Activated T-helper 1 cell treated with anti-CD3 and anti-CD28 coated beads, Interleukin-2, amount 50 U/mL, for 16 hours (primary cell): ENCODE results near the gene ZNF57.
"Not testable (repeated sequence)": the region's sequence is repeated elsewhere in the genome, so short reads cannot be mapped to it uniquely, and the experiment has no call there.

Experiments used
- DNase-seq, 2 donors: peaks; one replicate each; pipeline ENCODE4 v3.0.0-alpha.2; 2020; ENCODE audit warnings: low read depth in 1 of 2, low spot score in 1 of 2

ZNF57 gene

DNA sequence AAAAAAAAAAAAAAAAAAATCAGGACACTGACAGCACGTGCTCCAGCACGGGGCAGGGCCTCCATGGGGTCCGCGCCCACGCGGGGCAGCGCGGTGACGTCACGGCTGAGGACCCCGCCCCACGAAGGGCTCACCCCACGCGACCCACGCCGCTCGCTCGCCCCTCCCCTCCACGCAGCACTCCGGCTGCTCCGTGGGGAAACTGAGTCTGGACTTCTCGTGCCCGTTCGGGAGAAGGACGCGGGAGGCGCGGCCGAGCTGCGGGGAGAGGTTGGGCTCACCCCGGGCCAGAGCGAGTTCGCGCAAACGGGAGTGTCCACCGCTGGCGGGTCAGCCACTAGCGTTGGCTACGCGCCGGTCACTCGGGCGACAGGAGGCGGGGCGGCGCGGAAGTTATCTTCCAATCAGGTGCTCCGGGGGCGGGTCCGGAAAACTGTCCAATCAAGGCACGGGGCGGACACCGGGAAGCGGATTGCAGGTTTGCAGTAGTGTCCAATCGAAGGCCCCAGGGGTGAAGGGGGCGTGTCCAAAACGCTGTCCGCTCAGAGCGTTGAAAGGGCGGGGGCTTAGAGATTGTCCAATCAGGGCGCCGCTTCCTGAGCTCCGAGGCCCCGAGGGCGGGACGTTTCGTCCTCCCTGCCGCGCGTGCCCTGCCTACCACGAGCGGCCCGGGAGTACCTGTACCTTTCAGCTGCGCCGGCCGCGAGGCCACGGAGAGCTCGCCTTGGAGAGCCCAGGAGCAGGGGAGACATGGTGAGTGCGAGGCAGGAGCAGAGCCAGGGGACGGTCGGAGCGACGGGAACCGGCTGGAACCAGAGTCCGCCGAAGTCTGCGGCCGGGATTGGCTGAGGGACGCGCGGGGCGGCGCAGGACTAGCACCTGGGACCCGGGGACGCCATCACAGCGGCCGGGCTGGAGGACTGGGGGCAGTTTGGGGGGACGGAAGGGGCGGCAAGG lies at the start of gene ZNF57:
ZNF57 (plus strand) TSS at position 633 of the 957 bp plus-strand sequence; CDS start at position 751, 118 bp downstream.
- peak; percentile 92 to 96 for DNase-seq

DNA sequence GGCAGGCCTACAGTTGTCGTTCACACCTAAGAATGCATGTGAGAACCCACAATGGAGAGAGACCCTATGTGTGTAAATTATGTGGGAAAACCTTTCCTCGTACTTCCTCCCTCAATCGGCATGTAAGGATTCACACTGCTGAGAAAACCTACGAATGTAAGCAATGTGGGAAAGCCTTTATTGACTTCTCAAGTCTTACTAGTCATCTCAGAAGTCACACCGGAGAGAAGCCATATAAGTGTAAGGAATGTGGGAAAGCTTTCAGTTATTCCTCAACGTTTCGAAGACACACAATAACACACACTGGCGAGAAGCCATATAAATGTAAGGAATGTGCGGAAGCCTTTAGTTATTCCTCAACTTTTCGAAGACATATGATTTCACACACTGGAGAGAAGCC lies 48.1 kb upstream of the ZNF57 start:
- DNase-seq = no peak

DNA sequence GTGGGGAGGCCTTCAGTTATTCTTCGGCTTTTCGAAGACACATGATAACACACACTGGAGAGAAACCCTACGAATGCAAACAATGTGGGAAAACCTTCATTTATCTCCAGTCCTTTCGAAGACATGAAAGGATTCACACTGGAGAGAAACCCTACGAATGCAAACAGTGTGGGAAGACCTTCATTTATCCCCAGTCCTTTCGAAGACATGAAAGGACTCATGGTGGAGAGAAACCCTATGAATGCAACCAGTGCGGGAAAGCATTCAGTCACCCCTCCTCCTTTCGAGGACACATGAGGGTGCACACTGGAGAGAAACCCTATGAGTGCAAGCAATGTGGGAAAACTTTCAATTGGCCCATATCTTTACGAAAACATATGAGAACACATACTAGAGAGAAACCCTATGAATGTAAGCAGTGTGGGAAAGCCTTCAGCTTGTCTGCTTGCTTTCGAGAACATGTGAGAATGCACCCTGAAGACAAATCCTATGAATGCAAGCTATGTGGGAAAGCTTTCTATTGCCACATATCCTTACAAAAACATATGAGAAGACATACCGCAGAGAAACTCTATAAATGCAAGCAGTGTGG lies 47.6 kb upstream of the ZNF57 start:
- DNase-seq = no peak

DNA sequence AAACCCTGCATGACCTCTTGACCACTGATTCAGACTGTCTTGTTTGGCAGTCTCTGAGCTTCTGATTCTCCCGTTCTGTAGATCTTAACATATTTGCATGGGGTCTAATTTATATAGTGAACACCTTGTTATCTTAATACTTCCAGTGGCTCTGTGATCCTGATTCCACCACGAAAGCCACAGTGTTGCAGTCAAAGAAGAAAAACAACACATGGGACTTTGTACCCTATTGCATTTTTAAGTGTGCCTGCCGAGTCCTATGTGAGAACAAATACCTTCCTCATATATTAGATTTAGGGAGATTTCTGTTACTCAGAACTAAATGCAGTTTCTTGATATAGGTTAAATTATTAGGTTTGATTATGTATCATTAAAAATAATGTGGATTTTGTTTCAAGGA lies 45.9 kb upstream of the ZNF57 start:
- DNase-seq = no peak

DNA sequence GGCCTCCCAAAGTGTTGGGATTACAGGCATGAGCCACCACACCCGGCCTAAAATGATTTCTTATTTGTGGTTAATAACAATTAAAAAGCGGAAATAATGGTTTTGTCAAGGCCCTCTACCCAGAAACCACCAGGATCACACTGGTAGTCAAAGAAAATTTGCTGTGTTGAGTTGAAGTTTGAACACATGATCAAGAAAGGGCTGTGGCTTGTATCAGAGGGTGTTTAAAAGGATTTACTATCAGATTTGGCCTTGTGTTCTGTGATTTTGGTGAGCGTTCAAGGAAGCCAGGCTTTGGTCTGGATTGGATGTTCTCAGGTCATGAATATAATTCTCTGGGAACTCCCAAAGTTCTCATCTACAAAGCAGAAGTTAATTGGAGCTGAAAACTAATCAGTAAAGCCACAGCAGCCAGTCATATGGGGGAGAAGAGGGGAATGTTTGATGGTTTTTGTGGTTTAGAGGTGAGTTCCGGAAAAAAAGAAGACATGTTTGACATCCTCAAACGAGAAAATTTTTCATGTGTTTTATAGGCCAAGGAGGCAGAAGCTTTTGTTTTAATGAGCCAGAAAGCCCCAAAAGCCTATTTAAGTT lies 44.2 kb upstream of the ZNF57 start:
- no peak for DNase-seq

DNA sequence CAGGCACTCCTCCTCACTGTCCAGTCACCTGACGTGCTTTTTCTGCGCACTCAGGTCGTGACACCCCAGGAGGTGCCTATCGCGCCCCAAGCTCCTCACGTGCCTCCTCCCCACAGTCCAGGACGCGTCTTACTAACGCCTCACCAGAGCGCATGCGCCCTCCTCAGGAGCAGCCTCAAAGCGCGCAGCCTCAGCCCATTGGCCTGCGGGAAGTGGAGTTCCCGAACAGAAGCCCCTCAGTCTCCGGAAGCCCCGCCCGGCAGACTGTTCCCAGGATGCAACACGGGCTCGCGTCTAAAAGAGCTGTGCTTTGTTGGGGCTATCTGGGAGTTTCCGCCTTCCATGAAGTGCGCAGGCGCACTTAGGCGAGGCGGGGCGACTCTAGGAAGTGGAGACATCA lies 41.9 kb upstream of the ZNF57 start:
- no peak for DNase-seq

DNA sequence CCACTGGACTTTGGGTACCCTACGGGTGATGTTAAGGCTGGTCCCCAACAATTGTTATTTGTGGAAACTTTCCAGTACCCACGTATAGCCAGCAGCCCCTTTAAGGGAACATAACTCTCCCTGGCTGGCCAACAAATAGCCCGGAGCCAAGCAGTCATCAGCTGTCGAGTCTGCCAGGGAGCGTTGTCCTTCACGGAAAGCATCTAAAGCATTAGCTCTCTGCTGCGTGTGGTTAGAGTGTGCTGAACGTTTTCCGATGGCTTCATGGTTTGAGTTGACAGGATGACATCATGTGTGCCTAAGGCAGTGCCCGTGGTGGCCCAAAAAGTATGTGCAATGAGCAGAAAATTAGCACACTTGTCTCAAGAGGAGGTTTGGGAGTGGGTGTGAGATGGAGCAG lies 36.9 kb upstream of the ZNF57 start:
- no peak for DNase-seq

DNA sequence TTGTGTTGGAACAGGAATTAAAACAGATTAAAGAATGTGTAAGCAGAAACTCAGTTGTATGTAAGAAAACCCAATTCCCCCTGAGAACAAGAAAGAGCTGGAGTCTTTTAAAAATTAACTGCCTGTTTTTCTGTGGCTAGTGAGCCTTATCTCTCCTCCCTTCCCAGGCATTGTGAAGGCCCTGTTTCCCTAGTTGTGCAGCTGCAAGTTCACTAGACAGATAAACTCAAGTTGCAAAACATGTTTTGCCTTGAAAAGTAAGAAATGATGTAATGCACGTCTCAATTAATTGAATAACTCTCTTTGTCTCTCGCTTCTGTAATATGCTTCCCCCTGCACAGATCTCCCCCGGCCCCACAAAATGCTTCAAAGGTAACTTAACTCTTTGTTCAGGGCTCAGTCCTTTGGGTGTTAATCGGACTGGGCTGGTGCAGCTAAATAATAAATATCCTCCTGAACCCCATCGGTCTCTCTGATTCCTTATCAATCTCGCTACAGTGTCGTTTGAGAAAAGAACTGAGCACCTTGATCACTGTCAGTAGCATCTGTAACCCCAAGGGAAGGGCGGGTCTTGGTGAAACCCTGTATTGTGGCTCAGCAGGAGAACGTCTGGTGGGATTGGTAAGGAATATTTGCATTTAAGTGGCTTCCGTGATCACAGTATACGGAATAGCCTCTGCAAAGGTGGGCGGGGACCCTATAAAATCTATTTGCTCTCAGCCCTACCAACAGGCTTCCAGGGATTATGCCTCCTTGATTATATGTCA lies 35.2 kb upstream of the ZNF57 start:
- no peak for DNase-seq

DNA sequence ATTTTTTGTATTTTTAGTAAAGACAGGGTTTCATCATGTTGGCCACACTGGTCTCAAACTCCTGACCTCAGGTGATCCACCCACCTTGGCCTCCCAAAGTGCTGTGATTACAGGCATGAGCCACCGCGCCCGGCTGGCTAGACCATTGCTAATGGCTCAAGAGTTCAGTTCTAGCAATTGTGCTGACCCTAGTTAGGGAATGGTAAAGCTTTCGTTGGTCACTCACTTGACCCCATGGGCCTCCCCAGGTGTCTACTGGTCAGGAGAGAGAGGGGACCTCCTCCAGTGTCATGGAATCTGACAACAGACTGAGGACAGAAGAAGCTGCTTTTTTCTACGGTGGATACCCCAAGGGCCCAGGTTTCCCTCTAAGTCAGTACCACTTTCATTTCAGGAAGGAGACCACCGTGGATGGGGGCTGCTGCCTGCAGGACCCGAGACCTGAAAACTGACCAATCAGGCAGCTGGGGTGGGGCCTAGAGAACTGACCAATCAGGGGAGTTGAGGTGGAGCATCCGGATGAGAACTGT lies 34.2 kb upstream of the ZNF57 start:
- no peak for DNase-seq

DNA sequence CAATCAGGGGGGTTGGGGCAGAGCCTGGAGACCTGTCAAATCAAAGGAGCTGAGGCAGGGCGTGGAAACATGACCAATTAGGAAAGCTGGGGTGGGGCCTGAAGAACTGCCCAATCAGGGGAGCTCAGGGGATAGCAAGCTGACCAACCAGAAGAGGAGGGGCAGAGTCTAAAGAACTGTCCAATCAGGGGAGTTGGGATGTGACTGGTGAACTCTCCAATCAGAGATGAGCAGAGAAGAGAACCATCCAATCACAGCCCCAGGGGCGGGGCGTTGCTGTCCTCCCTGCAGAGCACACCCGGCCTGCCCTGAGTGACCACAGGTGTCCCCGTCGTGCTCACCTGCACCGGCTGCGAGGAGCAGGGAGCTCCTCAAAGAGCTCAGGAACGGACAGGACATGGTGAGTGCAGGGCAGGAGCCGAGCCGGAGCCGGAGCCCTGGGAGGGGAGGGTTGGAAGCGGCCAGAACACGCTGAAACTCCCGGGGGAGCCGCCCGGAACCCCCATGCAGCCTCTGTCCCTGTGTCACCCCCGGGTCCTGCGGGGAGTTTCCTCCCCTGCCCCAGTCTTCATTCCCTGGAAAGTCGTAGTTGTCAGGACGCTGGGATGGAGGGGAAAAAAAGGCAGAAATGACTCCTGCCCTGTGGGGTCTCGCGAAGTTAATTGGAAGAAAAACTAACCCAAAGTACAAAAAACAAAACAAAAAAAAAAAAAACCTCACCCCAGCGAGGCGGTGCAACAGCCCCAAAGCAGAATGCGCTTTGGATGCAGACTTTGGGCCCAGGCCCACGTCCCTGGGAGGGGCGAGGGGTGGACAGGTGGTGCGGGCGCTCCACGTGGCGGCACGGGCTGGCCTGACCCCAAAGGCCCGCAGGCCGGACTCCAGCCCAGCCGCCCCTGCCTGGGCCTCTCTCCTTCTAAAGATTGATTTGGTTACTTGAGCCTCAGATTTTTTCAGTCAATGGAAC lies 33.4 kb upstream of the ZNF57 start, which contains the start of gene ZNF556:
ZNF556 (plus strand) TSS at position 311 of the 967 bp plus-strand sequence; CDS start at position 398, 87 bp downstream.
- DNase-seq = no peak

DNA sequence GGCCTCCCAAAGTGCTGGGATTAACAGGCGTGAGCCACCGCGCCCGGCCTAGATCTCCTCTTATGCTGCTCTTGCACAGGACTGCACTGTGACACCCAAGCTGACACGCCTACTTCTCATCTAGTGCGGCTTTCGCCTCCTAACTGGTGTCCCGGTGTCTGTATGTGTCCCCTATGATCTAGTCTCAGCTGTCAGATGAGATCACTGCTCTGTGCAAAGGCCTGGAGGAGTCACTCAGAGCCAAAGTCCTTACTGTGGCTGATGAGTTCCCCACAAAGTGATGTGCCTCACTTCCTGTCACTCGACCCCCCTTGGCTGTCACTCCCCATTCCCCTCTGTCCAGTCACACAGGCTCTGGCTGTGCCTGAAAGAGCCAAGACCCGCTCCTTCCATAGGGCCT lies 31.1 kb upstream of the ZNF57 start:
- DNase-seq = no peak

DNA sequence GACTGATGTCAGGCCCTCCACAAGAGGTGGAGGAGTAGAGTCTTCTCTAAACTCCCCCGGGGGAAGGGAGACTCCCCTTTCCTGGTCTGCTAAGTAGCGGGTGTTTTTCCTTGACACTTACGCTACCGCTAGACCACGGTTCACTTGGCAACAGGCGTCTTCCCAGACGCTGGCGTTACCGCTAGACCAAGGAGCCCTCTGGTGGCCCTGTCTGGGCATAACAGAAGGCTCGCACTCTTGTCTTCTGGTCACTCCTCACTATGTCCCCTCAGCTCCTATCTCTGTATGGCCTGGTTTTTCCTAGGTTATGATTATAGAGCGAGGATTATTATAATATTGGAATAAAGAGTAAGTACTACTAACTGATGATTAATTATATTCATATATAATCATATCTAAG lies 28.6 kb upstream of the ZNF57 start:
- DNase-seq = not testable (repeated sequence)

DNA sequence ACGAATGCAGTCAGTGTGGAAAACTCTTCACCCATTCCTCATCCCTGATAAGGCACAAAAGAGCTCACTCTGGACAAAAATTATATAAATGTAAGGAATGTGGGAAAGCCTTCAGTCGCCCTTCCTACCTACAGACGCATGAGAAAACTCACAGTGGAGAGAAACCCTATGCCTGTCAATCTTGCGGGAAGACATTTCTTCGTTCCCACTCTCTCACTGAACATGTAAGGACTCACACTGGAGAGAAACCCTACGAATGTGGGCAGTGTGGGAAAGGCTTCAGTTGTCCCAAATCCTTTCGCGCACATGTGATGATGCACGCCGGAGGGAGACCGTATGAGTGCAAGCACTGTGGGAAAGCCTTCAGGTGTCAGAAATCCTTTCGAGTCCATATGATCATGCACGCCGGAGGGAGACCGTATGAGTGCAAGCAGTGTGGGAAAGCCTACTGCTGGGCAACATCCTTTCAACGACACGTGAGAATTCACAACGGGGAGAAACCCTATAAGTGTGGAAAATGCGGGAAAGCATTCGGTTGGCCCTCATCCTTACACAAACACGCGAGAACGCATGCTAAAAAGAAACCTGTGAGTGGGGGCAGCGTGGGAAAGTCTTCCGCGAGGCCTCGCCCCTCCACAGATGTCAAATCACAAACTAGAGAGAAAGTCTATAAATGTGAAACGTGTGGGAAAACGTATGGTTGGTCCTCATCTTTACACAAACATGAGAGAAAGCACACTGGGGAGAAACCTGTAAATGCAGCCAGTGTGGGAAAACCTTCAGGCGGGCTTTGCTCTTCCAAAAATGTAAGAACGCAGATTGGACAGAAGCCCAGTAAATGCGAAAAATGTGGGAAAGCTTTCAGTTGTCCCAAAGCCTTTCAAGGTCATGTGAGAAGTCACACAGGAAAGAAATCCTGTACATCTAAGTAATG lies 23.1 kb upstream of the ZNF57 start:
- no peak for DNase-seq

DNA sequence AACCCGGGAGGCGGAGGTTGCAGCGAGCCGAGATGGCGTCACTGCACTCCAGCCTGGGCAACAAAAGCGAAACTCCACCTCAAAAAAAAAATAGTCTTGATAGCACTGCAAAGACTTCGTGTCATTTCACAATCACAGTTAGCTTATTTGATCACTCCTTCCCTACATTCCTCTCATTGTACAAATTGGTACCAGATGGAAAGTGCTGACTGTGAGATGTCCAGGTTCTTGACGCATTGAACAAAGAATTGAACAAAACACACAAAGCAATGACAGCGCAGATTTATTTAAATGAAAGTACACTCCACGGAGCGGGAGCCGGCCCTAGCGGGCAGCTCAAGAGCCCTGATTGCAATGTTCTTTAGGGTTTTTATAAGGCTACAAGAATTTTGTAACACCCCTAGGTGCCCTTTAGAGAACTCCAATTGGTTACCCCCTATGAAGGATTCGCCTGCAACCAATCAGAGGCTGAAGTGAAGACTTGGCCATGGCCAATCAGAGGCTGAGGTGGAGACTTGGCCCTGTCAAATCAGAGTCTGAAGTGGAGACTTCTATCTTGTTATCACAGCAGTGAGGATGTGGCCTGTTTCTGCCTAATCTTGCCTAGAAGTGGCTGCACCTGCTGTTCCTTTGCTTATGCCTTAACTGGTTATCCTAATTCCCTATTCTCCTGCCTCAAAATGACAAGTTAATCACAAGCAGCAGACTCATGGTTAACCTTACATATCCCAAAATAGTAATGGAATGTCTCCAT lies 16.9 kb upstream of the ZNF57 start:
- no peak for DNase-seq

DNA sequence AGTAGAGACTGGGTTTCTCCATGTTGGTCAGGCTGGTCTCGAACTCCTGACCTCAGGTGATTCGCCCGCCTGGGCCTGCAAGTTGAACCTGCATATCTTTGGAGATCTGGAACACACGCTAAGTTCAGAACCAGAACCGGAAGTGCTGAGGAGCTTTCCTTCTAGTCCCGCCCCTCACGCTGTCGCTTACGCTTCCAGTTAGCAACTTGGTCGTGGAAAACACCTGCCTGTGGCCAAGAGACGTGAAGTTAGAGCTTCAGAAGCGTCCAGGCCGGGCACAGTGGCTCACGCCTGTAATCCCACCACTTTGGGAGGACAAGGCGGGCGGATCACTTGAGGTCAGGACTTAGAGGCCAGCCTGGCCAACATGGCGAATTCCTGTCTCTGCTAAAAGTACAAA lies 15.0 kb upstream of the ZNF57 start:
- DNase-seq = no peak

DNA sequence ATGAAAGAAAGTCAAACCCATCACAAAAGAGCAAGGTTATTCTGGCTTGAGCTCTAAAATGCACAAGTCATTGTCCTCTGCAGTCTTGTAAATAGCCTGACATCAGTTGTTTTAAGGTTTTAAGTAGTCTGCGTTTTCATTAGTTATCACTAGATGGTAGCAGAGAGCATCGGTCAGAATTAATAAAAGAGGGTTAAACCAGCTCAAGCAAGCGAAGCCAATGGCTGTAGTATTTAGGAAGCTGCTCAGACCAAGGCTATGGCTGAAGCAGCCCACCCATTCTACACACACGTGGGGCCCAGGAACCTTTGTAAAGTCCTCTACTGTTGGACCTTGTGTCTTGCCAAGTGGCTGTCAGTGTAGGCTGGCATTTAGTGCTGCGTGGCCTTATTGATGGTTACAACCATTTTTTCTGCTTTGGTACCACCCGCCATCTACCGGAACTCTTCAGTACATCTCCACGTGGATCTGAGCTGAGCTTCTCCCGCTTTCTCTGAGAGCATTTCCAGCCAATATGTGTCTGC lies 13.3 kb upstream of the ZNF57 start:
- no peak for DNase-seq

DNA sequence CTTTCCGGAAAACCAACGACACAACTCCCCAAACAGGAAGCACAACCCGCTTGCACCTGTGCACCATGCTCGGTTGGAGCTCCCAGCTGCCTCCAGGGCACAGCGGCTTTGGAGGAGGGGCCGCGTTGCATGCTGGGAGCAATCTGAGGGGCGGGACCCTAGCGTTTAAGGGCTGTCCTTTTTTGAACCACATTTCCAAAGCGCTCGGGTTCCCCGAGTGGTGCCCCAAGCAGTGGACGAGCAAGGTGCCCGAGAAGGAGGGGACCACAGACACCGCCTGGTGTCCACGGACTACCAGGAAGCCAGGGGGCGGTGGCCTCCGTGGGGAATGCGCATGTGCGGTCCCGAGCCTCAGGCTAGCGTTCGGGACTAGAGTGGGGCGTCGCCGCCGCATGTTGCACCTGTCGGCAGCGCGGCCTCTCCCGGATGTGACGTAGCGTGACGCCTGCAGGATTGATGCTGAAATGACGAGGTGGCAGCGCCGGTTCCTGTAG lies 11.9 kb upstream of the ZNF57 start:
- no peak for DNase-seq

DNA sequence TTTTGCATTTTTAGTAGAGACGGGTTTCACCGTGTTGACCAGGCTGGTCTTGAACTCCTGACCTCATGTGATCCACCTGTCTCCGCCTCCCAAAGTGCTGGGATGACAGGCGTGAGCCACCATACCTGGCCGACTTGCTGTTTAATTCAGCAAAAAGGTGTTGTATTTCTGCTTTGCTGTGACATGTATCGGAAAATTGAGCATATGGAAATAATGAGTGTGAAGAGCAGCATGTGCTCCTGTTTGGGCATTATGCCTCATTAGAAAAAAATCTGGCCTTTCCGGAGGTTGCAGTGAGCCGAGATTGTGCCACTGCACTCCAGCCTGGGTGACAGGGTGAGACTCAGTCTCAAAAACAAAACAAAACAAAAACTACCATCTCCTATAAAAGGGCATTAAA lies 10.2 kb upstream of the ZNF57 start:
- DNase-seq = not testable (repeated sequence)
